Motor neuron (in vitro differentiated cells): ENCODE results near the gene PRKCH. TPM values are rescaled to one million over a fixed set of nuclear protein-coding genes. Genes with fewer than 3 reads are reported as not detected.

Experiments used
- ATAC-seq, 8 experiments: fragments of 200-7000 bp; cut with Tn5 transposase; replicated peaks in 6 of 8; 2 replicates each; pipeline ENCODE4 v1.8.0; 2021; ENCODE audit warnings: mild to moderate bottlenecking in 8 of 8, moderate library complexity in 8 of 8
- H3K27ac ChIP-seq, 2 donors: fragments of 250-450 bp; sonication (Bioruptor Pico); 2 replicates each; pipeline ENCODE4 v1.9.0; 2021; ENCODE audit warnings: antibody characterized with exemption in 2 of 2, mild to moderate bottlenecking in 2 of 2, moderate library complexity in 1 of 2
- H3K4me1 ChIP-seq, 2 donors: fragments of 250-450 bp; sonication (Bioruptor Pico); replicated peaks in 1 of 2; 2 replicates each; pipeline ENCODE4 v1.6.1; 2021; ENCODE audit warnings: antibody characterized with exemption in 2 of 2, mild to moderate bottlenecking in 2 of 2, moderate library complexity in 1 of 2
- H3K4me3 ChIP-seq, 5 donors: fragments of 250-450 bp; sonication (Bioruptor Pico); 2 replicates each; pipeline ENCODE4 v1.9.0; 2021; ENCODE audit warnings: antibody characterized with exemption in 5 of 5, mild to moderate bottlenecking in 5 of 5, moderate library complexity in 4 of 5
- whole genome bisulfite sequencing, 10 experiments: fragments of 450-650 bp; shearing (Covaris generic); methylation state at CpG; one replicate each; pipeline ENCODE4 v1.0.0; 2022; 5-methylcytosine and 5-hydroxymethylcytosine counted together
- in situ Hi-C, 9 experiments: fragments of 400-800 bp; cut with MboI; loops; one replicate each; pipeline ENCODE4 v1.15.0; 2021; ENCODE audit warnings: low sequenced_read_pairs in 9 of 9, low pct_unique_long_range_greater_than_20kb in 2 of 9; ENCODE audit not compliant: unreplicated experiment in 9 of 9
- total RNA-seq, 8 experiments: library from RNA; unstranded; fragments of 300-600 nt; gene quantifications; 2 replicates each; pipeline versions ENCODE4 v1.2.3 to v1.2.4, GENCODE V29; 2022

The PRKCH gene
- total RNA-seq, 8 experiments from 2014 or later = 0.33 to 12.9 (median 1.6) TPM

GRCh38 chr14:61343991-61344405 is 22.6 kb downstream of the PRKCH start:
- ATAC-seq = no peak
- Histone ChIP-seq H3K4me1 (no peaks in the 10 kb centered on the region), H3K27ac (no peak overlapping the region), H3K4me3 (no peak overlapping the region)
- whole genome bisulfite sequencing, 10 experiments = 73 to 100% (median 94%) methylated on average over 1 to 3 of the region's 4 CpGs; no CpG with 5 or more reads in 1 of the 10 experiments
- in situ Hi-C loops = no loop called here

- Histone ChIP-seq H3K4me3 (no peak overlapping the region), H3K27ac (no peak overlapping the region), H3K4me1 (no peaks in the 10 kb centered on the region)
- 17 to 81% (median 40%) methylated on average over 1 to 7 of the region's 7 CpGs; no CpG with 5 or more reads in 3 of the 10 experiments for WGBS, 10 experiments
- in situ Hi-C loops = no loop called here
- peak in 1 of 8 experiments; percentile 17 for ATAC-seq
Observed at GRCh38 chr14:61344437-61345150, 23.2 kb downstream of the PRKCH start.

- no peak for ATAC-seq
- in situ Hi-C loops = no loop called here
- no peak overlapping the region for H3K27ac ChIP-seq
- H3K4me1 ChIP-seq = no peaks in the 10 kb centered on the region
- no peak overlapping the region for H3K4me3 ChIP-seq
- WGBS, 10 experiments = 0 to 60% (median 38%) methylated on average over 1 to 2 of the region's 2 CpGs; no CpG with 5 or more reads in 4 of the 10 experiments
Observed at GRCh38 chr14:61345151-61345482, 23.7 kb downstream of the PRKCH start.

GRCh38 chr14:61346221-61346620 is 24.8 kb downstream of the PRKCH start:
- Histone ChIP-seq H3K4me1 (no peaks in the 10 kb centered on the region), H3K4me3 (no peak overlapping the region), H3K27ac (no peak overlapping the region)
- WGBS, 10 experiments = 17 to 100% (median 84%) methylated on average over 1 to 2 of the region's 2 CpGs
- in situ Hi-C loops = no loop called here
- no peak for ATAC-seq

GRCh38 chr14:61346793-61347192 is 25.4 kb downstream of the PRKCH start:
- H3K4me3 ChIP-seq = no peak overlapping the region
- H3K4me1 ChIP-seq = no peaks in the 10 kb centered on the region
- in situ Hi-C loops = no loop called here
- no peak for ATAC-seq
- H3K27ac ChIP-seq = no peak overlapping the region
- 51 to 100% (median 79%) methylated on average over 1 to 4 of the region's 4 CpGs for WGBS, 10 experiments

GRCh38 chr14:61347826-61348443 is 26.6 kb downstream of the PRKCH start:
- no peak overlapping the region for H3K4me3 ChIP-seq
- no peaks in the 10 kb centered on the region for H3K4me1 ChIP-seq
- no peak for ATAC-seq
- no peak overlapping the region for H3K27ac ChIP-seq
- WGBS, 10 experiments = 20 to 84% (median 65%) methylated on average over 1 to 7 of the region's 8 CpGs
- in situ Hi-C loops = no loop called here

- in situ Hi-C loops = no loop called here
- Histone ChIP-seq H3K27ac (no peak overlapping the region), H3K4me3 (no peak overlapping the region), H3K4me1 (no peaks in the 10 kb centered on the region)
- ATAC-seq = no peak
- WGBS, 10 experiments = 0 to 79% (median 63%) methylated on average over 1 to 6 of the region's 6 CpGs; no CpG with 5 or more reads in 1 of the 10 experiments
Observed at GRCh38 chr14:61350427-61351270, 29.3 kb downstream of the PRKCH start.

GRCh38 chr14:61351477-61351876 is 30.1 kb downstream of the PRKCH start:
- in situ Hi-C loops = no loop called here
- WGBS, 10 experiments = 40 to 97% (median 70%) methylated on average over 1 to 6 of the region's 6 CpGs; no CpG with 5 or more reads in 3 of the 10 experiments
- ATAC-seq = no peak

GRCh38 chr14:61355892-61356325 is 34.5 kb downstream of the PRKCH start:
- 0 to 69% (median 58%) methylated on average over 1 to 4 of the region's 6 CpGs; no CpG with 5 or more reads in 1 of the 10 experiments for WGBS, 10 experiments
- H3K27ac ChIP-seq = no peak overlapping the region
- no peaks in the 10 kb centered on the region for H3K4me1 ChIP-seq
- H3K4me3 ChIP-seq = no peak overlapping the region
- ATAC-seq = peak in 2 of 8 experiments; percentile 71 to 94
- in situ Hi-C loops = no loop called here

More at GRCh38 chr14:61351477-61351876, 30.1 kb downstream of the PRKCH start:
- H3K4me1 ChIP-seq = no peaks in the 10 kb centered on the region
- no peak overlapping the region for H3K27ac ChIP-seq
- no peak overlapping the region for H3K4me3 ChIP-seq

- no peak for ATAC-seq
- no peaks in the 10 kb centered on the region for H3K4me1 ChIP-seq
- 60 to 100% (median 88%) methylated on average over 1 to 4 of the region's 4 CpGs; no CpG with 5 or more reads in 1 of the 10 experiments for WGBS, 10 experiments
- no peak overlapping the region for H3K27ac ChIP-seq
- in situ Hi-C loops = no loop called here
- H3K4me3 ChIP-seq = no peak overlapping the region
Observed at GRCh38 chr14:61357123-61357522, 35.7 kb downstream of the PRKCH start.

- no peak overlapping the region for H3K27ac ChIP-seq
- 17 to 100% (median 83%) methylated on average over 1 to 3 of the region's 3 CpGs; no CpG with 5 or more reads in 1 of the 10 experiments for whole genome bisulfite sequencing, 10 experiments
- no peak overlapping the region for H3K4me3 ChIP-seq
- no peaks in the 10 kb centered on the region for H3K4me1 ChIP-seq
- in situ Hi-C loops = no loop called here
- ATAC-seq = no peak
Observed at GRCh38 chr14:61358554-61359226, 37.3 kb downstream of the PRKCH start.

GRCh38 chr14:61360796-61361525 is 39.6 kb downstream of the PRKCH start:
- WGBS, 10 experiments = 0 to 100% (median 76%) methylated on average over 1 to 3 of the region's 5 CpGs; no CpG with 5 or more reads in 2 of the 10 experiments
- no peak overlapping the region for H3K4me3 ChIP-seq
- no peak for ATAC-seq
- H3K27ac ChIP-seq = no peak overlapping the region
- in situ Hi-C loops = no loop called here
- no peaks in the 10 kb centered on the region for H3K4me1 ChIP-seq
